ENCODE results near the gene EMSY. TPM values are rescaled to one million over a fixed set of nuclear protein-coding genes. Genes with fewer than 3 reads are reported as not detected.

EMSY gene
- total and polyA plus RNA-seq, 2 of the 8 experiments (the other 6 are each of a cell fraction or from before 2014, with no cell fraction given), result 29.6 to 34.6 TPM

DNA sequence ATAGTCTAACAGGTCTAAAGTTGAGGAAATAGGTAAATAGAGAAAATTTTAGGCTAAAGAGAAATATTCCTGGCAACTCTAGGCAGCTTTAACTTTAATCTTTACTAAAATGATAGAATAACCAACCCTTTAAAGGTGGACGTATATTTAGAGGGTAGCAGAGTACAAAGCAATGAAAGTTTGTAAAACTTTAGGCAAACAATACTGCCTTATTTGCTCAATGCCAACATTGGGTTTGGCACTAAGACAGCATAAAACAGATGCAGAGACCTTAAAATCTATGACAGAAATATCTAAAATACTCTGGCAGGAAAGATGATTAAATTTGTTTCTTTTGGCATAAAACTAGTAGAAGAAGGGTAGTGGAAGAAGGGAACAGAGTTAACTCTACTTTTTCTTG, 70.7 kb downstream of the EMSY start:
- H3K4me2 ChIP-seq (ENCODE audit: insufficient read depth in 1 of 2, low read depth in 2 of 2, low read length in 2 of 2), result no peak overlapping the region
- H4K8ac ChIP-seq (ENCODE audit: extremely low read depth, insufficient read depth, low read length), result no peak overlapping the region
- TF ChIP-seq CHD2 (IDR thresholded peaks at IDR 0.05; ENCODE audit: low read length) (no peak), E2F6 (IDR thresholded peaks at IDR 0.05) (no peak), CBX5 (IDR thresholded peaks at IDR 0.05; ENCODE audit: low read depth, low read length) (no peak), GABPA (IDR thresholded peaks at IDR 0.05; ENCODE audit: borderline replicate concordance, insufficient read depth, low read length) (no peak), JUN (IDR thresholded peaks at IDR 0.05; ENCODE audit: low read depth, low read length) (no peak), SRF (IDR thresholded peaks at IDR 0.05; ENCODE audit: low read depth, low read length) (no peak), ASH2L (IDR thresholded peaks at IDR 0.05; ENCODE audit: low read length) (no peak), CBX8 (IDR thresholded peaks at IDR 0.05; ENCODE audit: borderline replicate concordance, low read depth, low read length) (no peak), TAF7 (optimal IDR thresholded peaks at IDR 0.05; ENCODE audit: borderline replicate concordance, low read depth, low read length) (no peak)
- no peak overlapping the region for H2BK20ac ChIP-seq (ENCODE audit: low read length)
- H3K4me3 ChIP-seq (ENCODE audit: extremely low read depth in 1 of 4, insufficient read depth in 2 of 4, low read depth in 3 of 4, low read length in 4 of 4), result no peak overlapping the region
- no peak overlapping the region for H3K56ac ChIP-seq (replicated peaks; ENCODE audit: insufficient read length, low read depth, low read length)
- H2BK15ac ChIP-seq (ENCODE audit: low read length), result no peak overlapping the region
- H3K14ac ChIP-seq (ENCODE audit: insufficient read length), result no peak overlapping the region
- CTCF ChIA-PET (ENCODE audit: partially characterized antibody), result interaction anchor here (0.6 to 1.3 kb wide), 2 partner anchors 307 to 1567 kb away, joined by 3 read pairs; no protein-coding TSS in a partner anchor
- DNase-seq (ENCODE audit: low read depth in 1 of 2, low spot score in 2 of 2) (no peak), FAIRE-seq (no peak)
- no peak overlapping the region for H2AK5ac ChIP-seq (ENCODE audit: low read depth, low read length)
- H4K5ac ChIP-seq (ENCODE audit: insufficient read length, low read depth, low read length), result no peak overlapping the region
- no peak overlapping the region for H2BK5ac ChIP-seq (ENCODE audit: low read depth, low read length)
- H3K27ac ChIP-seq (ENCODE audit: low read depth, low read length), result no peak overlapping the region
- H2BK12ac ChIP-seq (ENCODE audit: low read depth, low read length), result no peak overlapping the region
- no peaks in the 10 kb centered on the region for H3K23me2 ChIP-seq (ENCODE audit: low read depth, low read length)
- no peak overlapping the region for H2AFZ ChIP-seq (ENCODE audit: low read length)
- no peak overlapping the region for H4K91ac ChIP-seq (replicated peaks; ENCODE audit: insufficient read length, low read length)
- H3K4ac ChIP-seq (replicated peaks; ENCODE audit: insufficient read length, low read depth, low read length), result no peak overlapping the region
- no peaks in the 10 kb centered on the region; a peak in 1 of 4 replicates for H3K79me2 ChIP-seq (ENCODE audit: control insufficient read depth in 1 of 2, insufficient read depth in 2 of 2, low read length in 2 of 2)
- peaks cover 2 to 20% (median 2%) of the 10 kb centered on the region in 4 experiments; a peak in 4 of 8 replicates for H3K36me3 ChIP-seq (ENCODE audit: control insufficient read depth in 2 of 4, insufficient read depth in 4 of 4, low read length in 3 of 4)
- no peaks in the 10 kb centered on the region for H3K9me3 ChIP-seq (ENCODE audit: insufficient read depth in 2 of 2, low read depth in 1 of 2, low read length in 1 of 2)
- no peaks in the 10 kb centered on the region for H3K27me3 ChIP-seq (replicated peaks in 1 of 4; ENCODE audit: control insufficient read depth in 3 of 4, extremely low read depth in 1 of 4, insufficient read depth in 3 of 4, low read length in 3 of 4)
- H3K9ac ChIP-seq (replicated peaks in 1 of 4; ENCODE audit: extremely low read depth in 1 of 4, low read depth in 3 of 4, low read length in 3 of 4), result no peak overlapping the region
- no peak overlapping the region for H3K18ac ChIP-seq (ENCODE audit: extremely low read depth, low read length)
- no peak overlapping the region for H3K23ac ChIP-seq (ENCODE audit: insufficient read length)
- no peaks in the 10 kb centered on the region for H3K79me1 ChIP-seq (ENCODE audit: low read depth, low read length)
- POLR2A ChIA-PET (ENCODE audit: partially characterized antibody), result interaction anchor here (0.6 kb wide), 1 partner anchor 54 kb away, joined by 3 read pairs; no protein-coding TSS in a partner anchor
- H2BK120ac ChIP-seq (replicated peaks; ENCODE audit: low read depth, low read length), result no peak overlapping the region
- peaks cover 0 to 4% of the 10 kb centered on the region in 2 experiments for H4K20me1 ChIP-seq (replicated peaks in 1 of 2; ENCODE audit: control insufficient read depth in 1 of 2, insufficient read depth in 2 of 2, low read length in 2 of 2)
- peaks cover 0 to 4% (median 2%) of the 10 kb centered on the region in 4 experiments; a peak in 3 of 7 replicates for H3K4me1 ChIP-seq (replicated peaks in 1 of 4; ENCODE audit: control insufficient read depth in 3 of 4, insufficient read depth in 4 of 4, low read length in 3 of 4)
- WGBS, 2 experiments (ENCODE audit: extremely low coverage in 1 of 2, insufficient coverage in 1 of 2, insufficient read length in 1 of 2, insufficient replicate concordance in 2 of 2, low coverage in 1 of 2, low lambda C conversion rate in 2 of 2, missing lambda C conversion rate in 1 of 2), result 87% methylated on average over 1 of the region's 1 CpG; no CpG with 5 or more reads in 1 of the 2 experiments
